Right lobe of liver (tissue), 6 donors: ENCODE results near the gene NADSYN1. TPM values are rescaled to one million over a fixed set of nuclear protein-coding genes. Genes with fewer than 3 reads are reported as not detected.

Experiments used
- ATAC-seq, 4 donors: fragments of 200-7000 bp; cut with Tn5 transposase; one replicate each; pipeline ENCODE4 v1.9.1; 2020; ENCODE audit warnings: mild to moderate bottlenecking in 4 of 4, moderate library complexity in 4 of 4
- DNase-seq, 3 donors: peaks; one replicate each; pipeline ENCODE4 v3.0.0-alpha.2; 2020
- H3K27ac ChIP-seq, 3 donors: fragments of 200-600 bp; one replicate each; pipeline ENCODE4 v1.8.0; 2022
- H3K27me3 ChIP-seq, 2 donors: fragments of 200-600 bp; one replicate each; pipeline ENCODE4 v1.8.0; 2022
- H3K36me3 ChIP-seq, 4 donors: fragments of 200-600 bp; sonication (generic) in 1 of 4; one replicate each; pipeline versions ENCODE4 v1.5.1 to v1.8.0; 2017 to 2022; ENCODE audit warnings: control low read depth in 1 of 4
- H3K4me1 ChIP-seq, 4 donors: fragments of 200-600 bp; sonication (generic) in 1 of 4; one replicate each; pipeline versions ENCODE4 v1.5.1 to v1.8.0; 2017 to 2022; ENCODE audit warnings: control low read depth in 1 of 4
- H3K4me3 ChIP-seq, 3 donors: fragments of 200-600 bp; one replicate each; pipeline ENCODE4 v1.8.0; 2022
- H3K9me3 ChIP-seq, 4 donors: fragments of 200-600 bp; sonication (generic) in 1 of 4; one replicate each; pipeline versions ENCODE4 v1.5.1 to v1.8.0; 2017 to 2022; ENCODE audit warnings: control low read depth in 1 of 4
- CTCF ChIP-seq, 4 donors: fragments of 200-600 bp in 3 of 4; fragments of 450-650 bp in 1 of 4; IDR thresholded peaks; one replicate each; pipeline versions ENCODE4 v1.5.1 to v1.8.0; 2016 to 2022; ENCODE audit warnings: antibody characterized with exemption in 4 of 4, mild to moderate bottlenecking in 2 of 4
- POLR2A ChIP-seq: fragments of 450-650 bp; IDR thresholded peaks from one replicate; pipeline ENCODE4 v1.6.1; 2017; ENCODE audit warnings: antibody characterized with exemption, mild to moderate bottlenecking
- WGBS: methylation state at CpG from one replicate; pipeline ENCODE4 v1.1.6; 2018; ENCODE audit warnings: low coverage, low lambda C conversion rate; ENCODE audit not compliant: insufficient coverage; ENCODE audit errors: missing lambda C conversion rate; 5-methylcytosine and 5-hydroxymethylcytosine counted together
- intact Hi-C, 2 donors: fragments of 100-400 bp; cut with DNase I; formaldehyde crosslinking; loops; one replicate each; pipeline versions ENCODE4 v1.11.2 to v1.14.1; 2022
- long read RNA-seq: library from polyadenylated mRNA; unstranded; transcript quantifications from one replicate; pipeline ENCODE4 v2.0.0, GENCODE V29; 2019
- total RNA-seq, 6 experiments: library from RNA; depleted of rRNA in 2 of 6; stranded (reverse); fragments of >200 nt in 2 of 6; fragmentation: NEBNext Ultra II Directional in 3 of 6; extraction: Animal tissue kit (Norgen Biotek cat#: 25700) in 3 of 6; gene quantifications; one replicate each; pipeline versions ENCODE4 v1.1.0 to v1.2.4, GENCODE V29; 2016 to 2023
- donor health status: DM: no; HTN: yes; CAD: no.
- donor health status: DM: no; HTN: no; CAD: no.
- donor health status: DM: no; HTN: no; CAD: no.
- donor health status: DM: no; HTN: yes; CAD: no.
- donor health status: DM: no; HTN: yes; CAD: no.

NADSYN1 gene
- total RNA-seq, result 10 to 100 TPM; 26.4 to 54.7 (median 35.4) TPM
- long read RNA-seq, partial matches to known transcripts, result 0 of 3 reads
- long read RNA-seq, other reads (novel, unspliced or antisense), result 0 of 3 reads

GRCh38 chr11:71453037-71453917 lies at the start of gene NADSYN1:
TSS of gene NADSYN1 (plus strand) at chr11:71453203. CDS start at chr11:71453297, 94 bp downstream.
- peak within 1 kb of the TSS; percentile 66 to 83 (median 82) for H3K4me3 ChIP-seq
- no peaks in the 10 kb centered on the region for H3K9me3 ChIP-seq
- DNase-seq (peak; percentile 99), ATAC-seq (peak; percentile 75 to 86 (median 82))
- 5% methylated on average over 18 of the region's 61 CpGs for WGBS
- intact Hi-C loops, result no loop called here
- TF ChIP-seq CTCF (IDR thresholded peaks at IDR 0.05), result no peak
- TF ChIP-seq POLR2A, result peak; percentile 68
- peaks cover 0 to 29% (median 9%) of the 10 kb centered on the region in 4 donors for H3K36me3 ChIP-seq
- peak within 1 kb of the TSS; percentile 54 to 85 (median 84) for H3K27ac ChIP-seq
- H3K27me3 ChIP-seq, result no peaks in the 10 kb centered on the region
- H3K4me1 ChIP-seq, result peaks cover 3 to 36% (median 15%) of the 10 kb centered on the region in 4 donors

- no peaks in the 10 kb centered on the region for H3K27me3 ChIP-seq
- ATAC-seq (no peak), DNase-seq (no peak)
- no peak overlapping the region for H3K27ac ChIP-seq
- intact Hi-C loops, result no loop called here
- H3K36me3 ChIP-seq, result no peaks in the 10 kb centered on the region
- no peak overlapping the region for H3K4me3 ChIP-seq
- H3K4me1 ChIP-seq, result no peaks in the 10 kb centered on the region
- 78% methylated on average over 7 of the region's 8 CpGs for WGBS
- H3K9me3 ChIP-seq, result no peaks in the 10 kb centered on the region
- TF ChIP-seq POLR2A, result no peak
- no peak for TF ChIP-seq CTCF (IDR thresholded peaks at IDR 0.05)
These were observed 48.8 kb upstream of the NADSYN1 start for GRCh38 chr11:71404209-71404608.

- no peaks in the 10 kb centered on the region for H3K36me3 ChIP-seq
- no peaks in the 10 kb centered on the region for H3K9me3 ChIP-seq
- ATAC-seq (no peak), DNase-seq (no peak)
- H3K4me3 ChIP-seq, result no peak overlapping the region
- no peak overlapping the region for H3K27ac ChIP-seq
- H3K27me3 ChIP-seq, result no peaks in the 10 kb centered on the region
- WGBS, result 66% methylated on average over 9 of the region's 10 CpGs
- intact Hi-C loops, result no loop called here
- TF ChIP-seq CTCF (IDR thresholded peaks at IDR 0.05), result no peak
- no peak for TF ChIP-seq POLR2A
- no peaks in the 10 kb centered on the region for H3K4me1 ChIP-seq
These were observed 46.3 kb upstream of the NADSYN1 start for GRCh38 chr11:71406681-71407080.

- WGBS, result 60% methylated on average over 1 of the region's 15 CpGs
- Histone ChIP-seq H3K4me3 (no peak overlapping the region), H3K27me3 (no peaks in the 10 kb centered on the region), H3K36me3 (no peaks in the 10 kb centered on the region), H3K4me1 (no peaks in the 10 kb centered on the region), H3K9me3 (no peaks in the 10 kb centered on the region), H3K27ac (no peak overlapping the region)
- TF ChIP-seq CTCF (IDR thresholded peaks at IDR 0.05), result no peak
- DNase-seq, result no peak
- peak in 1 of 4 donors; percentile 24 for ATAC-seq
- intact Hi-C loops, result no loop called here
These were observed 45.6 kb upstream of the NADSYN1 start for GRCh38 chr11:71407356-71407755.
